ENCODE measurements around the gene FRMD4B. TPM values are rescaled to one million over a fixed set of nuclear protein-coding genes. Genes with fewer than 3 reads are reported as not detected.

FRMD4B gene
- total and polyA plus RNA-seq, 7 donors = 8.2 to 21.5 (median 13.2) TPM

- Histone ChIP-seq H3K36me3 (no peaks in the 10 kb centered on the region), H3K4me1 (no peaks in the 10 kb centered on the region), H3K27me3 (no peaks in the 10 kb centered on the region), H3K4me3 (no peak overlapping the region), H3K9me3 (no peaks in the 10 kb centered on the region), H3K27ac (no peak overlapping the region)
- no peak for TF ChIP-seq POLR2AphosphoS5 (IDR thresholded peaks at IDR 0.05)
- DNase-seq = no peak
- intact Hi-C loops (cut with DNase I) = no loop called here
- WGBS, 2 donors = 94 to 96% methylated on average over 4 of the region's 4 CpGs
Observed at GRCh38 chr3:69165744-69166143, 220.1 kb downstream of the FRMD4B start.

- Histone ChIP-seq H3K27me3 (no peaks in the 10 kb centered on the region), H3K4me3 (no peak overlapping the region), H3K9me3 (no peaks in the 10 kb centered on the region), H3K4me1 (no peaks in the 10 kb centered on the region), H3K27ac (no peak overlapping the region), H3K36me3 (no peaks in the 10 kb centered on the region)
- no peak for TF ChIP-seq EP300 (IDR thresholded peaks at IDR 0.05)
- TF ChIP-seq CTCF (IDR thresholded peaks at IDR 0.05) = no peak
- TF ChIP-seq POLR2A (IDR thresholded peaks at IDR 0.05) = no peak
- no peak for TF ChIP-seq POLR2AphosphoS5 (IDR thresholded peaks at IDR 0.05)
- no peak for DNase-seq
- intact Hi-C loops (cut with DNase I) = loop anchor here (5.0 kb wide), 1 partner anchor 248 kb away; no protein-coding TSS in a partner anchor
Observed at GRCh38 chr3:69164296-69164695, 221.6 kb downstream of the FRMD4B start.

GRCh38 chr3:69162308-69162980 is 223.4 kb downstream of the FRMD4B start:
- intact Hi-C loops (cut with DNase I) = loop anchor here (5.0 kb wide), 1 partner anchor 250 kb away; no protein-coding TSS in a partner anchor
- TF ChIP-seq POLR2AphosphoS5 (IDR thresholded peaks at IDR 0.05) (no peak), EP300 (IDR thresholded peaks at IDR 0.05) (no peak), POLR2A (IDR thresholded peaks at IDR 0.05) (no peak), CTCF (IDR thresholded peaks at IDR 0.05) (no peak)
- WGBS, 2 donors = 82 to 92% methylated on average over 2 of the region's 2 CpGs
- Histone ChIP-seq H3K4me3 (no peak overlapping the region), H3K27me3 (no peaks in the 10 kb centered on the region), H3K27ac (no peak overlapping the region), H3K9me3 (no peaks in the 10 kb centered on the region), H3K36me3 (no peaks in the 10 kb centered on the region), H3K4me1 (no peaks in the 10 kb centered on the region)
- no peak for DNase-seq

GRCh38 chr3:69161587-69162307 is 224.1 kb downstream of the FRMD4B start:
- Histone ChIP-seq H3K4me3 (no peak overlapping the region), H3K4me1 (no peaks in the 10 kb centered on the region), H3K36me3 (no peaks in the 10 kb centered on the region), H3K27me3 (no peaks in the 10 kb centered on the region), H3K27ac (no peak overlapping the region), H3K9me3 (no peaks in the 10 kb centered on the region)
- TF ChIP-seq CTCF (IDR thresholded peaks at IDR 0.05) (peak; percentile 71 to 92 (median 85)), POLR2A (IDR thresholded peaks at IDR 0.05) (no peak)
- no peak for DNase-seq
- WGBS, 2 donors = 38% methylated on average over 5 of the region's 5 CpGs
- intact Hi-C loops (cut with DNase I) = loop anchor here (1.0 to 5.0 kb wide), 3 partner anchors 145 to 510 kb away; no protein-coding TSS in a partner anchor

GRCh38 chr3:69160525-69160924 is 225.4 kb downstream of the FRMD4B start:
- no peak for TF ChIP-seq EP300 (IDR thresholded peaks at IDR 0.05)
- TF ChIP-seq CTCF (IDR thresholded peaks at IDR 0.05) = no peak
- no peak for TF ChIP-seq POLR2A (IDR thresholded peaks at IDR 0.05)
- TF ChIP-seq POLR2AphosphoS5 (IDR thresholded peaks at IDR 0.05) = no peak

More at GRCh38 chr3:69160525-69160924, 225.4 kb downstream of the FRMD4B start:
- no peaks in the 10 kb centered on the region for H3K36me3 ChIP-seq
- WGBS, 2 donors = 83 to 88% methylated on average over 4 of the region's 4 CpGs
- H3K27ac ChIP-seq = no peak overlapping the region
- intact Hi-C loops (cut with DNase I) = loop anchor here (5.0 kb wide), 1 partner anchor 252 kb away; no protein-coding TSS in a partner anchor
- H3K27me3 ChIP-seq = no peaks in the 10 kb centered on the region
- H3K9me3 ChIP-seq = no peaks in the 10 kb centered on the region
- no peak overlapping the region for H3K4me3 ChIP-seq
- DNase-seq = no peak
- H3K4me1 ChIP-seq = no peaks in the 10 kb centered on the region
